ENCODE measurements around the gene ALPG.
"Not testable (repeated sequence)": the region's sequence is repeated elsewhere in the genome, so short reads cannot be mapped to it uniquely, and the experiment has no call there.

The ALPG gene

DNA sequence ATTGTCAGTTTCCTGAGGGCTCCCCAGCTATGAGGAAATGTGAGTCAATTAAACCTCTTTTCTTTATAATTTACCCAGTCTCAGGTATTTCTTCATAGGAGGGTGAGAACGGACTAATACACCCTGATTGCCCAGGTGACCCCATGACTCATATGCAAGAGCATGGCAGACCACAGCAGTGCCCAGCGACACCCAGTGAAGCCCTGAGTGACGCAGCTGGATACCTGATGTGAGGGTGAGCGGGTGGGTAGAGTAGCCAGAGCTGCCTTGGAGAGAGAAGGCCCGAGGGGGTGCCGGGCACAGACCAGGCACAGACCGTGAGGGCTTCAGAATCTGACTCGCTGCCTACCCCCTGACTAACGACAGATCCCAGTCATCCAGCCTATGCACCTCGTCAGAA lies 15.4 kb downstream of the ALPG start:
- Histone ChIP-seq H3K36me3 (ENCODE audit: control insufficient read depth in 2 of 2, insufficient read depth in 2 of 2, low read length in 2 of 2) (no peaks in the 10 kb centered on the region), H3K9ac (ENCODE audit: low read length in 2 of 2) (no peak overlapping the region), H3K4me3 (ENCODE audit: low read length in 2 of 2) (no peak overlapping the region), H3K9me3 (ENCODE audit: control insufficient read depth in 2 of 2, low read length in 2 of 2) (peaks cover 0 to 6% of the 10 kb centered on the region in 2 donors), H3K27me3 (ENCODE audit: control insufficient read depth in 1 of 2, insufficient read depth in 2 of 2, low read length in 2 of 2) (peaks cover 39 to 45% of the 10 kb centered on the region in 2 donors), H3K4me1 (ENCODE audit: control insufficient read depth, insufficient read depth, low read length) (peaks cover 14% of the 10 kb centered on the region), H3K27ac (ENCODE audit: low read length) (no peak overlapping the region)

DNA sequence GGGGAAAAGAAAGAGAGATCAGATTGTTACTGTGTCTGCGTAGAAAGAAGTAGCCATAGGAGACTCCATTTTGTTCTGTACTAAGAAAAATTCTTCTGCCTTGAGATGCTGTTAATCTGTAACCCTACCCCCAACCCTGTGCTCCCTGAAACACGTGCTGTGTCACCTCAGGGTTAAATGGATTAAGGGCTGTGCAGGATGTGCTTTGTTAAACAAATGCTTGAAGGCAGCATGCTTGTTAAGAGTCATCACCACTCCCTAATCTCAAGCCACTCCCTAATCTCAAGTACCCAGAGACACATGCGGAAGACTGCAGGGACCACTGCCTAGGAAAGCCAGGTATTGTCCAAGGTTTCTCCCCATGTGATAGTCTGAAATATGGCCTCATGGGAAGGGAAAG lies 16.4 kb downstream of the ALPG start:
- not testable (repeated sequence) for H3K36me3 ChIP-seq (ENCODE audit: control insufficient read depth in 2 of 2, insufficient read depth in 2 of 2, low read length in 2 of 2); H3K27ac ChIP-seq (ENCODE audit: low read length); H3K4me3 ChIP-seq (ENCODE audit: low read length in 2 of 2); H3K9me3 ChIP-seq (ENCODE audit: control insufficient read depth in 2 of 2, low read length in 2 of 2); H3K9ac ChIP-seq (ENCODE audit: low read length in 2 of 2)
- peaks cover 38% of the 10 kb centered on the region in 2 donors for H3K27me3 ChIP-seq (ENCODE audit: control insufficient read depth in 1 of 2, insufficient read depth in 2 of 2, low read length in 2 of 2)
- peaks cover 14% of the 10 kb centered on the region for H3K4me1 ChIP-seq (ENCODE audit: control insufficient read depth, insufficient read depth, low read length)

GRCh38 chr2:232423407-232423806 lies 16.8 kb downstream of the ALPG start:
- H3K9ac ChIP-seq (ENCODE audit: low read length in 2 of 2); H3K27ac ChIP-seq (ENCODE audit: low read length); H3K4me3 ChIP-seq (ENCODE audit: low read length in 2 of 2); H3K36me3 ChIP-seq (ENCODE audit: control insufficient read depth in 2 of 2, insufficient read depth in 2 of 2, low read length in 2 of 2); H3K9me3 ChIP-seq (ENCODE audit: control insufficient read depth in 2 of 2, low read length in 2 of 2): not testable (repeated sequence)
- peaks cover 33 to 34% of the 10 kb centered on the region in 2 donors for H3K27me3 ChIP-seq (ENCODE audit: control insufficient read depth in 1 of 2, insufficient read depth in 2 of 2, low read length in 2 of 2)
- H3K4me1 ChIP-seq (ENCODE audit: control insufficient read depth, insufficient read depth, low read length), result peaks cover 14% of the 10 kb centered on the region

GRCh38 chr2:232431705-232432590 lies 25.3 kb downstream of the ALPG start:
- no peak overlapping the region for H3K4me3 ChIP-seq (ENCODE audit: low read length in 2 of 2)
- H3K27ac ChIP-seq (ENCODE audit: low read length), result no peak overlapping the region
- no peak overlapping the region for H3K9ac ChIP-seq (ENCODE audit: low read length in 2 of 2)
- H3K27me3 ChIP-seq (ENCODE audit: control insufficient read depth in 1 of 2, insufficient read depth in 2 of 2, low read length in 2 of 2), result peaks cover 0 to 2% of the 10 kb centered on the region in 2 donors
- H3K36me3 ChIP-seq (ENCODE audit: control insufficient read depth in 2 of 2, insufficient read depth in 2 of 2, low read length in 2 of 2), result no peaks in the 10 kb centered on the region
- no peaks in the 10 kb centered on the region for H3K9me3 ChIP-seq (ENCODE audit: control insufficient read depth in 2 of 2, low read length in 2 of 2)
- no peaks in the 10 kb centered on the region for H3K4me1 ChIP-seq (ENCODE audit: control insufficient read depth, insufficient read depth, low read length)

- Histone ChIP-seq H3K4me1 (ENCODE audit: control insufficient read depth, insufficient read depth, low read length) (no peaks in the 10 kb centered on the region), H3K27ac (ENCODE audit: low read length) (no peak overlapping the region), H3K36me3 (ENCODE audit: control insufficient read depth in 2 of 2, insufficient read depth in 2 of 2, low read length in 2 of 2) (no peaks in the 10 kb centered on the region), H3K4me3 (ENCODE audit: low read length in 2 of 2) (no peak overlapping the region), H3K9ac (ENCODE audit: low read length in 2 of 2) (no peak overlapping the region), H3K9me3 (ENCODE audit: control insufficient read depth in 2 of 2, low read length in 2 of 2) (no peaks in the 10 kb centered on the region), H3K27me3 (ENCODE audit: control insufficient read depth in 1 of 2, insufficient read depth in 2 of 2, low read length in 2 of 2) (no peaks in the 10 kb centered on the region)
These were observed 26.0 kb downstream of the ALPG start for GRCh38 chr2:232432598-232433184.

GRCh38 chr2:232433622-232434021 lies 27.0 kb downstream of the ALPG start:
- H3K4me3 ChIP-seq (ENCODE audit: low read length in 2 of 2); H3K27ac ChIP-seq (ENCODE audit: low read length); H3K27me3 ChIP-seq (ENCODE audit: control insufficient read depth in 1 of 2, insufficient read depth in 2 of 2, low read length in 2 of 2); H3K9me3 ChIP-seq (ENCODE audit: control insufficient read depth in 2 of 2, low read length in 2 of 2); H3K36me3 ChIP-seq (ENCODE audit: control insufficient read depth in 2 of 2, insufficient read depth in 2 of 2, low read length in 2 of 2); H3K4me1 ChIP-seq (ENCODE audit: control insufficient read depth, insufficient read depth, low read length); H3K9ac ChIP-seq (ENCODE audit: low read length in 2 of 2): not testable (repeated sequence)

- H3K9ac ChIP-seq (ENCODE audit: low read length in 2 of 2), result no peak overlapping the region
- H3K36me3 ChIP-seq (ENCODE audit: control insufficient read depth in 2 of 2, insufficient read depth in 2 of 2, low read length in 2 of 2), result no peaks in the 10 kb centered on the region
- no peaks in the 10 kb centered on the region for H3K4me1 ChIP-seq (ENCODE audit: control insufficient read depth, insufficient read depth, low read length)
- no peaks in the 10 kb centered on the region for H3K27me3 ChIP-seq (ENCODE audit: control insufficient read depth in 1 of 2, insufficient read depth in 2 of 2, low read length in 2 of 2)
- H3K9me3 ChIP-seq (ENCODE audit: control insufficient read depth in 2 of 2, low read length in 2 of 2), result no peaks in the 10 kb centered on the region
- no peak overlapping the region for H3K4me3 ChIP-seq (ENCODE audit: low read length in 2 of 2)
- no peak overlapping the region for H3K27ac ChIP-seq (ENCODE audit: low read length)
These were observed 27.4 kb downstream of the ALPG start for GRCh38 chr2:232434091-232434490.

GRCh38 chr2:232434563-232435374 lies 28.1 kb downstream of the ALPG start:
- H3K9me3 ChIP-seq (ENCODE audit: control insufficient read depth in 2 of 2, low read length in 2 of 2), result no peaks in the 10 kb centered on the region
- no peak overlapping the region for H3K27ac ChIP-seq (ENCODE audit: low read length)
- no peak overlapping the region for H3K4me3 ChIP-seq (ENCODE audit: low read length in 2 of 2)
- no peaks in the 10 kb centered on the region for H3K27me3 ChIP-seq (ENCODE audit: control insufficient read depth in 1 of 2, insufficient read depth in 2 of 2, low read length in 2 of 2)
- no peaks in the 10 kb centered on the region for H3K4me1 ChIP-seq (ENCODE audit: control insufficient read depth, insufficient read depth, low read length)
- H3K36me3 ChIP-seq (ENCODE audit: control insufficient read depth in 2 of 2, insufficient read depth in 2 of 2, low read length in 2 of 2), result no peaks in the 10 kb centered on the region
- H3K9ac ChIP-seq (ENCODE audit: low read length in 2 of 2), result no peak overlapping the region

GRCh38 chr2:232435375-232435648 lies 28.7 kb downstream of the ALPG start:
- Histone ChIP-seq H3K9me3 (ENCODE audit: control insufficient read depth in 2 of 2, low read length in 2 of 2) (no peaks in the 10 kb centered on the region), H3K27me3 (ENCODE audit: control insufficient read depth in 1 of 2, insufficient read depth in 2 of 2, low read length in 2 of 2) (peaks cover 0 to 2% of the 10 kb centered on the region in 2 donors), H3K27ac (ENCODE audit: low read length) (no peak overlapping the region), H3K9ac (ENCODE audit: low read length in 2 of 2) (no peak overlapping the region), H3K36me3 (ENCODE audit: control insufficient read depth in 2 of 2, insufficient read depth in 2 of 2, low read length in 2 of 2) (no peaks in the 10 kb centered on the region), H3K4me1 (ENCODE audit: control insufficient read depth, insufficient read depth, low read length) (peaks cover under 1% of the 10 kb centered on the region), H3K4me3 (ENCODE audit: low read length in 2 of 2) (no peak overlapping the region)

GRCh38 chr2:232435805-232436204 lies 29.2 kb downstream of the ALPG start:
- peaks cover 4% of the 10 kb centered on the region for H3K4me1 ChIP-seq (ENCODE audit: control insufficient read depth, insufficient read depth, low read length)
- no peak overlapping the region for H3K4me3 ChIP-seq (ENCODE audit: low read length in 2 of 2)
- no peaks in the 10 kb centered on the region for H3K9me3 ChIP-seq (ENCODE audit: control insufficient read depth in 2 of 2, low read length in 2 of 2)
- no peak overlapping the region for H3K27ac ChIP-seq (ENCODE audit: low read length)
- H3K9ac ChIP-seq (ENCODE audit: low read length in 2 of 2), result no peak overlapping the region
- H3K27me3 ChIP-seq (ENCODE audit: control insufficient read depth in 1 of 2, insufficient read depth in 2 of 2, low read length in 2 of 2), result peaks cover 0 to 2% of the 10 kb centered on the region in 2 donors
- H3K36me3 ChIP-seq (ENCODE audit: control insufficient read depth in 2 of 2, insufficient read depth in 2 of 2, low read length in 2 of 2), result no peaks in the 10 kb centered on the region

Measured in stomach smooth muscle (tissue), 2 donors.